ENCODE measurements around the gene RASGRP3.

GRCh38 chr2:33459745-33460144 lies 16.7 kb upstream of the RASGRP3 start:
- no peak for TF ChIP-seq CTCF (IDR thresholded peaks at IDR 0.05)
- no peak for TF ChIP-seq POLR2A (IDR thresholded peaks at IDR 0.05)
